GM12891 (cell line): ENCODE results near the gene RAD18.

Experiments used
- POLR2A ChIP-seq: IDR thresholded peaks from 2 replicates; pipeline ENCODE4 v1.6.1; 2011; ENCODE audit warnings: low read depth, low read length, control low read depth
- POLR2AphosphoS5 ChIP-seq: IDR thresholded peaks from 2 replicates; pipeline ENCODE4 v1.6.1; 2011; ENCODE audit warnings: low read depth, low read length, control low read depth
- POU2F2 ChIP-seq: IDR thresholded peaks from 2 replicates; pipeline ENCODE4 v1.6.1; 2011; ENCODE audit warnings: low read depth, mild to moderate bottlenecking, control low read depth, low read length, moderate library complexity
- SPI1 ChIP-seq: IDR thresholded peaks from 2 replicates; pipeline ENCODE4 v1.6.1; 2011; ENCODE audit warnings: low read depth, low read length, control low read depth
- TAF1 ChIP-seq: IDR thresholded peaks from 2 replicates; pipeline ENCODE4 v1.6.1; 2011; ENCODE audit warnings: low read depth, low read length, control low read depth

DNA sequence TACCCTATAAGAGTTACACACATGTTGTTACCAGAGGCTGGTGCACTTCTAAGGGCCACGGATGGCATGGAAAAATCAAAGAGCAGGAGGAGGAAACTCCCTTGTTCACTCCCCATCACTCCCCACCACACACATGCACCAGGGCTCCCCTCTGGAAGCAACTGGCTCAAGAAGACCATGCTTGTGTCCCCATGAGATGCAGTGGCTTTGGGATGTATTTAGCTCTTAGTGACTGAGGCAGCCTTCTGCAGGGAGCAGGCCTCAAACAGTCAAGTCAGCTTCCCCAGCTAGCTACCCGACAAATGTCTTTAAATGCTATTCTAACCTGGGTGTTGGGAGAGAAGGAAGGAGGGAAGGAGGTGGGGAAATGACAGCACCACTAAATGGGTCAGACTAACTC is 32.9 kb upstream of the RAD18 start:
- TF ChIP-seq POLR2AphosphoS5 (no peak), TAF1 (no peak), POU2F2 (no peak), POLR2A (no peak), SPI1 (no peak)
